Activated naive CD8-positive, alpha-beta T cell (primary cell): Measurements from ENCODE around the gene ALPG.
"Not testable (repeated sequence)": the region's sequence is repeated elsewhere in the genome, so short reads cannot be mapped to it uniquely, and the experiment has no call there.

Experiments used
- H3K27ac Mint-ChIP-seq: one replicate; pipeline ENCODE4 v1.8.0; 2021; ENCODE audit warnings: mixed read lengths
- H3K27me3 Mint-ChIP-seq: one replicate; pipeline ENCODE4 v1.8.0; 2021; ENCODE audit warnings: mixed read lengths
- H3K36me3 Mint-ChIP-seq: one replicate; pipeline ENCODE4 v1.8.0; 2021; ENCODE audit warnings: mixed read lengths
- H3K4me1 Mint-ChIP-seq: one replicate; pipeline ENCODE4 v1.8.0; 2021; ENCODE audit warnings: low read depth, mixed read lengths
- H3K4me3 Mint-ChIP-seq: one replicate; pipeline ENCODE4 v1.8.0; 2021; ENCODE audit warnings: mild to moderate bottlenecking, mixed read lengths
- H3K9me3 Mint-ChIP-seq: one replicate; pipeline ENCODE4 v1.8.0; 2021; ENCODE audit warnings: low read depth, mixed read lengths

Gene ALPG

GRCh38 chr2:232372231-232373208, 34.1 kb upstream of the ALPG start:
- Mint-ChIP-seq H3K36me3 (no peaks in the 10 kb centered on the region), H3K9me3 (no peaks in the 10 kb centered on the region), H3K27ac (no peak overlapping the region), H3K4me1 (no peaks in the 10 kb centered on the region), H3K4me3 (no peak overlapping the region), H3K27me3 (no peaks in the 10 kb centered on the region)

- Mint-ChIP-seq H3K27ac (no peak overlapping the region), H3K9me3 (no peaks in the 10 kb centered on the region), H3K4me3 (no peak overlapping the region), H3K27me3 (no peaks in the 10 kb centered on the region), H3K4me1 (no peaks in the 10 kb centered on the region), H3K36me3 (no peaks in the 10 kb centered on the region)
These were observed 32.3 kb upstream of the ALPG start for GRCh38 chr2:232374356-232374755.

- no peak overlapping the region for H3K27ac Mint-ChIP-seq
- no peaks in the 10 kb centered on the region for H3K36me3 Mint-ChIP-seq
- no peak overlapping the region for H3K4me3 Mint-ChIP-seq
- no peaks in the 10 kb centered on the region for H3K9me3 Mint-ChIP-seq
- H3K27me3 Mint-ChIP-seq: no peaks in the 10 kb centered on the region
- H3K4me1 Mint-ChIP-seq: no peaks in the 10 kb centered on the region
These were observed 31.5 kb upstream of the ALPG start for GRCh38 chr2:232375164-232375563.

GRCh38 chr2:232376260-232376659, 30.4 kb upstream of the ALPG start:
- Mint-ChIP-seq H3K9me3 (no peaks in the 10 kb centered on the region), H3K4me1 (no peaks in the 10 kb centered on the region), H3K27ac (no peak overlapping the region), H3K27me3 (no peaks in the 10 kb centered on the region), H3K4me3 (no peak overlapping the region), H3K36me3 (no peaks in the 10 kb centered on the region)

- H3K4me3 Mint-ChIP-seq: no peak overlapping the region
- H3K36me3 Mint-ChIP-seq: no peaks in the 10 kb centered on the region
- H3K27ac Mint-ChIP-seq: no peak overlapping the region
- no peaks in the 10 kb centered on the region for H3K9me3 Mint-ChIP-seq
- H3K4me1 Mint-ChIP-seq: no peaks in the 10 kb centered on the region
- H3K27me3 Mint-ChIP-seq: no peaks in the 10 kb centered on the region
These were observed 29.9 kb upstream of the ALPG start for GRCh38 chr2:232376713-232377112.

GRCh38 chr2:232377319-232377718, 29.3 kb upstream of the ALPG start:
- Mint-ChIP-seq H3K9me3 (no peaks in the 10 kb centered on the region), H3K36me3 (no peaks in the 10 kb centered on the region), H3K4me3 (no peak overlapping the region), H3K27ac (no peak overlapping the region), H3K27me3 (no peaks in the 10 kb centered on the region), H3K4me1 (no peaks in the 10 kb centered on the region)

- Mint-ChIP-seq H3K9me3 (no peaks in the 10 kb centered on the region), H3K4me1 (no peaks in the 10 kb centered on the region), H3K27ac (no peak overlapping the region), H3K4me3 (no peak overlapping the region), H3K36me3 (no peaks in the 10 kb centered on the region), H3K27me3 (peaks cover 2% of the 10 kb centered on the region)
These were observed 28.6 kb upstream of the ALPG start for GRCh38 chr2:232377841-232378734.

GRCh38 chr2:232378735-232379151, 27.9 kb upstream of the ALPG start, which contains the start of gene ALPP:
ALPP (plus strand) TSS chr2:232378751; CDS start chr2:232378803, 52 bp downstream.
- not testable (repeated sequence) for H3K36me3 Mint-ChIP-seq, H3K9me3 Mint-ChIP-seq, H3K4me1 Mint-ChIP-seq, H3K27ac Mint-ChIP-seq, H3K27me3 Mint-ChIP-seq, H3K4me3 Mint-ChIP-seq

- not testable (repeated sequence) for H3K4me3 Mint-ChIP-seq, H3K27me3 Mint-ChIP-seq, H3K27ac Mint-ChIP-seq, H3K4me1 Mint-ChIP-seq, H3K36me3 Mint-ChIP-seq, H3K9me3 Mint-ChIP-seq
These were observed 26.7 kb upstream of the ALPG start for GRCh38 chr2:232379610-232380590.

GRCh38 chr2:232381204-232382031, 25.2 kb upstream of the ALPG start:
- Mint-ChIP-seq H3K4me3 (peak overlapping the region; percentile 38), H3K27me3 (peaks cover 11% of the 10 kb centered on the region)
- not testable (repeated sequence) for H3K27ac Mint-ChIP-seq, H3K36me3 Mint-ChIP-seq, H3K4me1 Mint-ChIP-seq, H3K9me3 Mint-ChIP-seq

GRCh38 chr2:232382331-232383225, 24.1 kb upstream of the ALPG start:
- no peaks in the 10 kb centered on the region for H3K9me3 Mint-ChIP-seq
- H3K27me3 Mint-ChIP-seq: peaks cover 11% of the 10 kb centered on the region
- no peak overlapping the region for H3K27ac Mint-ChIP-seq
- H3K36me3 Mint-ChIP-seq: no peaks in the 10 kb centered on the region
- H3K4me3 Mint-ChIP-seq: no peak overlapping the region
- no peaks in the 10 kb centered on the region for H3K4me1 Mint-ChIP-seq

- no peaks in the 10 kb centered on the region for H3K9me3 Mint-ChIP-seq
- H3K4me1 Mint-ChIP-seq: no peaks in the 10 kb centered on the region
- H3K27me3 Mint-ChIP-seq: peaks cover 15% of the 10 kb centered on the region
- H3K27ac Mint-ChIP-seq: no peak overlapping the region
- H3K4me3 Mint-ChIP-seq: no peak overlapping the region
- no peaks in the 10 kb centered on the region for H3K36me3 Mint-ChIP-seq
These were observed 22.2 kb upstream of the ALPG start for GRCh38 chr2:232384466-232384865.

GRCh38 chr2:232385058-232385457, 21.6 kb upstream of the ALPG start:
- H3K27me3 Mint-ChIP-seq: peaks cover 19% of the 10 kb centered on the region
- not testable (repeated sequence) for H3K4me3 Mint-ChIP-seq, H3K9me3 Mint-ChIP-seq, H3K4me1 Mint-ChIP-seq, H3K36me3 Mint-ChIP-seq, H3K27ac Mint-ChIP-seq
